ENCODE measurements around the gene HOXA4. TPM values are rescaled to one million over a fixed set of nuclear protein-coding genes. Genes with fewer than 3 reads are reported as not detected.

Gene HOXA4
- total and polyA plus RNA-seq, 12 donors: 0.20 to 1.2 (median 0.59) TPM; not detected in 4

DNA sequence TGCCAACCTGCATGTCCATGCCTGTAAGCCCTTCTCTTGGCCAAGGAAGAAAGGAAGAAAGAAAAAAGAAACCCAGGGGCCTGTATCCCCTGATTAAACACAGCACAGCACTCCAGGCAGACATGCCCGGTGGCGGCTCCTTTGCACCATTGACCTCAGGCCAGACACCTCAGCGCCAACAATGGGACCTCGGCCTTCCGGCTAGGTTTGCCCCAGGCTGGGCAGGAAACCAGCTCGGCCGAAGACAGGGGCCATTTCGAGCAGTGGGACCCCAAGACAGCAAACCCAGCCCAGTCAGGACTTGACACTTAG lies 40.7 kb upstream of the HOXA4 start:
- Histone ChIP-seq H3K27me3 (peaks cover 87 to 100% (median 100%) of the 10 kb centered on the region in 7 donors), H3K9me3 (no peaks in the 10 kb centered on the region), H3K4me1 (peaks cover 8 to 66% (median 30%) of the 10 kb centered on the region in 9 donors), H3K4me3 (no peak overlapping the region), H3K36me3 (peaks cover 0 to 4% (median 0%) of the 10 kb centered on the region in 9 donors), H3K27ac (no peak overlapping the region)
- no peak for DNase-seq
- TF ChIP-seq, protein P1, sequence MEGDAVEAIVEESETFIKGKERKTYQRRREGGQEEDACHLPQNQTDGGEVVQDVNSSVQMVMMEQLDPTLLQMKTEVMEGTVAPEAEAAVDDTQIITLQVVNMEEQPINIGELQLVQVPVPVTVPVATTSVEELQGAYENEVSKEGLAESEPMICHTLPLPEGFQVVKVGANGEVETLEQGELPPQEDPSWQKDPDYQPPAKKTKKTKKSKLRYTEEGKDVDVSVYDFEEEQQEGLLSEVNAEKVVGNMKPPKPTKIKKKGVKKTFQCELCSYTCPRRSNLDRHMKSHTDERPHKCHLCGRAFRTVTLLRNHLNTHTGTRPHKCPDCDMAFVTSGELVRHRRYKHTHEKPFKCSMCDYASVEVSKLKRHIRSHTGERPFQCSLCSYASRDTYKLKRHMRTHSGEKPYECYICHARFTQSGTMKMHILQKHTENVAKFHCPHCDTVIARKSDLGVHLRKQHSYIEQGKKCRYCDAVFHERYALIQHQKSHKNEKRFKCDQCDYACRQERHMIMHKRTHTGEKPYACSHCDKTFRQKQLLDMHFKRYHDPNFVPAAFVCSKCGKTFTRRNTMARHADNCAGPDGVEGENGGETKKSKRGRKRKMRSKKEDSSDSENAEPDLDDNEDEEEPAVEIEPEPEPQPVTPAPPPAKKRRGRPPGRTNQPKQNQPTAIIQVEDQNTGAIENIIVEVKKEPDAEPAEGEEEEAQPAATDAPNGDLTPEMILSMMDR (IDR thresholded peaks at IDR 0.05): no peak
- intact Hi-C loops (cut with DNase I): no loop called here
- 4 to 12% methylated on average over 8 of the region's 8 CpGs for WGBS, 2 donors
- ATAC-seq: no peak

DNA sequence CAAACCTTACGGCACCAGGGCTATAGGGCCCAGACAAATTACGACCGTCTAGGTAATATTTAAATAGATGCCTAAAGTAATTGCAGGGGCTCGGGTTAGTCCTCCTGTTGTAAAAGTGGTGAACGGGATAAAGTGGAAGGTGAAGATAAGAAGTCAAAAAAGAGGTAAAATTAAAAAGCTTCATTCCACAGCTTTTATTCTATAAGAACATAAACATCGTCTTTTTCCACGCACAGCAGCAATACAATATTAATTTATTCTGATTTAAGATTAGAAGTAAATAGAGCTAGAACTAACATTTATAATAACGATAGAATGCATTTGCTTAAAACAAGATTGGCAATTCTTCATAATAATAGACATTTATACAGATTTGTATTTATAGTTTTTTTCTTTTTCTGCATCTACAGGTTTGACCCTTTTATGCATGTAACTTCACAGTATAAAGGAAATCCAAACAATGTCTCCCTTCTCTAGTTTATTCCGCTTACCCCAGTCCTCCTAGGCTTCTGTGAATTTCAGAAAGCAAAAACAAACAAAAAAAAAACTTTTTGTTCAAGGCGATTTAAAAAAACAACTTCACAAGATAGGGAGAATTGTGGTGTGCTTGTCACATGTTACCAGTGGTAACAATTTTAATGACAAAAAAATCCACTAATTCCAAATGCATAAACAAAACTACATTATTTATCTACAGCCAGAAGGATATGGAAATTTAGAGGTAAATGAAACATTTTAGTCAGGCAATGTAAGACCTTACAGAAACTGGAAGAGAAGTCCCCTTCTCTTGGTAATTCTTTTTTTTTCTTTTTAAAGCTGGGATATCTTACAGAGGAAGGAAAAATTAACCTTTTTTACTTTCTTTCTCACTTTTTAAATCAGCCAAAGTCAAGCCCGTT lies 40.1 kb upstream of the HOXA4 start:
- Histone ChIP-seq H3K36me3 (peaks cover 0 to 10% (median 0%) of the 10 kb centered on the region in 9 donors), H3K9me3 (no peaks in the 10 kb centered on the region), H3K4me3 (no peak overlapping the region), H3K27me3 (peaks cover 87 to 100% (median 100%) of the 10 kb centered on the region in 7 donors), H3K4me1 (peaks cover 8 to 72% (median 34%) of the 10 kb centered on the region in 9 donors), H3K27ac (no peak overlapping the region)
- no peak for ATAC-seq
- intact Hi-C loops (cut with DNase I): no loop called here
- TF ChIP-seq, protein P1 (IDR thresholded peaks at IDR 0.05): no peak
- WGBS, 2 donors: 15 to 21% methylated on average over 11 of the region's 11 CpGs
- no peak for DNase-seq

DNA sequence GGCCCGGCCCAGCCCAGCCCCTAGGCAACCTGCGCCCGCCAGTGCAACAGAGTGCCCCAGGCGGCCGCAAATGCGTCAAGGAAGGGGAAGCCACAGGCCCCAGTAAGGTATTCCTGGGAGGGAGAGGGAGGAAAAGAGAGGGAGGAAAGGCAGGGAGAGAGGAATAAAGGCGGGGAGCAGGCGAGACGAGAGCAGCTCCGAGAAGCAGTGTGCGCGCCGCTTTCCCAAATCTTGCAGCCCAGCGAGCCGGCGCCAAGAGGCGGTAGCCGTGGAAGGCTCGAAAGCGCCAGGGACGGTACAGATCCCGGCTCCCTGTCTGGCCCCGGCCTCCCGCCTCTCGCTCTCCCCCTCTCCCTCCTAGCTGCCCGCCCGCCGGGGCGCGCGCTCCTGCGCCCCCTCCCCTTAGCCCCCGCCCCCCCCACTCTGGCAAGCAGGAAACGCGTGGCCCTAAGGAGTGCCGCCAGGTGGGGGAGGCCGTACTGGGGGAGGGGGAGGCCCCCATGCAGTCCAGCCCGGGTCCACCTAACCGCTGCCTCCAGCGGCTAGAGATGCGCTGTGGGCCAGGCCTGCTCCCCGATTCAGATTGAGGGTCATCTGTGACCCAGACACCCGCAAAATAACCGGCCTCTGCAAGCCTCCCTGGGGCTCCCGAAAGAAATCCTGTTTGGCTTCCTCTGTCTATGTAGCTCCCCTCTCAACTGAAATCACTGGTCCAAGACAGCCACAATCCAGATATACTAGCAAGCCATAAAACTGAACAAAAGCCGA lies 39.3 kb upstream of the HOXA4 start:
- H3K4me1 ChIP-seq: peaks cover 8 to 81% (median 42%) of the 10 kb centered on the region in 9 donors
- peaks cover 88 to 100% (median 100%) of the 10 kb centered on the region in 7 donors for H3K27me3 ChIP-seq

More for the DNA sequence above, 39.3 kb upstream of the HOXA4 start:
- no peak overlapping the region for H3K4me3 ChIP-seq
- no peak for DNase-seq
- H3K36me3 ChIP-seq: peaks cover 0 to 18% (median 0%) of the 10 kb centered on the region in 9 donors
- no peak for ATAC-seq
- no peaks in the 10 kb centered on the region for H3K9me3 ChIP-seq
- 2 to 5% methylated on average over 41 to 46 of the region's 46 CpGs for WGBS, 2 donors
- intact Hi-C loops (cut with DNase I): loop anchor here in 7 of 10 donors (10.0 kb wide), 6 partner anchors 315 to 1305 kb away; no protein-coding TSS in a partner anchor
- H3K27ac ChIP-seq: no peak overlapping the region
- TF ChIP-seq, protein P1 (IDR thresholded peaks at IDR 0.05): no peak

Data from heart right ventricle (tissue), 16 donors.